Activated CD4-positive, CD25-positive, alpha-beta regulatory T cell treated with anti-CD3 and anti-CD28 coated beads, Interleukin-2, amount 50 U/mL, for 72 hours (primary cell): Measurements from ENCODE around the gene TMEM184C.

Experiments used
- DNase-seq: peaks from one replicate; pipeline ENCODE4 v3.0.0; 2021

The TMEM184C gene

GRCh38 chr4:147674073-147674472 lies 56.9 kb downstream of the TMEM184C start:
- DNase-seq, result no peak

- no peak for DNase-seq
Measured at GRCh38 chr4:147674496-147674895, 57.3 kb downstream of the TMEM184C start.

- DNase-seq, result no peak
Measured at GRCh38 chr4:147678106-147678505, 60.9 kb downstream of the TMEM184C start.

GRCh38 chr4:147678796-147679549 lies 61.8 kb downstream of the TMEM184C start:
- no peak for DNase-seq

- DNase-seq, result no peak
Measured at GRCh38 chr4:147682755-147683154, 65.6 kb downstream of the TMEM184C start.

GRCh38 chr4:147683188-147683591 lies 66.0 kb downstream of the TMEM184C start:
- DNase-seq, result no peak

GRCh38 chr4:147683717-147684700 lies 66.8 kb downstream of the TMEM184C start, which contains the start of gene PRMT9:
Gene PRMT9 (minus strand): TSS chr4:147684163. CDS start chr4:147683987, 176 bp downstream.
- peak; percentile 89 for DNase-seq

GRCh38 chr4:147689067-147689466 lies 71.9 kb downstream of the TMEM184C start:
- DNase-seq, result no peak

GRCh38 chr4:147691820-147692219 lies 74.6 kb downstream of the TMEM184C start:
- DNase-seq, result no peak

GRCh38 chr4:147693218-147693617 lies 76.0 kb downstream of the TMEM184C start:
- DNase-seq, result no peak

- DNase-seq, result no peak
Measured at GRCh38 chr4:147696866-147697265, 79.7 kb downstream of the TMEM184C start.

- no peak for DNase-seq
Measured at GRCh38 chr4:147704846-147705245, 87.6 kb downstream of the TMEM184C start.

GRCh38 chr4:147707892-147708672 lies 90.9 kb downstream of the TMEM184C start:
- DNase-seq, result peak; percentile 37

GRCh38 chr4:147709999-147710398 lies 92.8 kb downstream of the TMEM184C start:
- DNase-seq, result no peak

- no peak for DNase-seq
Measured at GRCh38 chr4:147714575-147715401, 97.6 kb downstream of the TMEM184C start.

- no peak for DNase-seq
Measured at GRCh38 chr4:147717878-147718277, 100.7 kb downstream of the TMEM184C start.
